ENCODE measurements around the gene EEF1AKMT4. TPM values are rescaled to one million over a fixed set of nuclear protein-coding genes. Genes with fewer than 3 reads are reported as not detected.

Gene EEF1AKMT4
- total RNA-seq, 2 donors from 2014 or later = 0.45 to 0.65 TPM

DNA sequence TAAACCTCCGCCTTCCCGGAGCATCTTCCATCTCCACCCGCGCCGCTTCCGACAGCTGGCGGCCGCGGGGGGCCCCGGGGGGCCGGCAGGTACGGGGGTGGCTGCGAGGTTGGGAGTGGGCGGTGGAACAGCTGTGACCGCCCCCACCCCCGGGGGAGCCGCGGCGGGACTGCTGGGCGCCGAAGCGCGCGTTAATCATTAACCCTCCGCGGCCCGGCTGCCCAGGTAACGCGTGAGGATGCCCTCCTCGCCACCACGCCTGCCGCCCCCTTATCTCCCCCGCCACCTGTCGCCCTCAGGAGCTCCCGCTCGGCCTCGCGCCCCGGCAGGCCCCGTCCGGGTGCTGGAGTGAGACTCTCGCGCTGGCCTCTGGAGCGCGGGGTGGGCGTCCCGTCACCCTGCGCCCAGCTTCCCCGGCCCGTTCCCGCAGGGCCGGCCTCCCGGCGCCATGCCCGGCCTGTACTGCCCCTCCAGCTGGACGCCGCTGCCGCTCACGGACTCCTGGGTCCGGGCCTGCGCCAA, 19.3 kb upstream of the EEF1AKMT4 start:
- Mint-ChIP-seq H3K4me3 (peak overlapping the region; percentile 90), H3K27ac (no peak overlapping the region), H3K27me3 (peaks cover 53% of the 10 kb centered on the region)

DNA sequence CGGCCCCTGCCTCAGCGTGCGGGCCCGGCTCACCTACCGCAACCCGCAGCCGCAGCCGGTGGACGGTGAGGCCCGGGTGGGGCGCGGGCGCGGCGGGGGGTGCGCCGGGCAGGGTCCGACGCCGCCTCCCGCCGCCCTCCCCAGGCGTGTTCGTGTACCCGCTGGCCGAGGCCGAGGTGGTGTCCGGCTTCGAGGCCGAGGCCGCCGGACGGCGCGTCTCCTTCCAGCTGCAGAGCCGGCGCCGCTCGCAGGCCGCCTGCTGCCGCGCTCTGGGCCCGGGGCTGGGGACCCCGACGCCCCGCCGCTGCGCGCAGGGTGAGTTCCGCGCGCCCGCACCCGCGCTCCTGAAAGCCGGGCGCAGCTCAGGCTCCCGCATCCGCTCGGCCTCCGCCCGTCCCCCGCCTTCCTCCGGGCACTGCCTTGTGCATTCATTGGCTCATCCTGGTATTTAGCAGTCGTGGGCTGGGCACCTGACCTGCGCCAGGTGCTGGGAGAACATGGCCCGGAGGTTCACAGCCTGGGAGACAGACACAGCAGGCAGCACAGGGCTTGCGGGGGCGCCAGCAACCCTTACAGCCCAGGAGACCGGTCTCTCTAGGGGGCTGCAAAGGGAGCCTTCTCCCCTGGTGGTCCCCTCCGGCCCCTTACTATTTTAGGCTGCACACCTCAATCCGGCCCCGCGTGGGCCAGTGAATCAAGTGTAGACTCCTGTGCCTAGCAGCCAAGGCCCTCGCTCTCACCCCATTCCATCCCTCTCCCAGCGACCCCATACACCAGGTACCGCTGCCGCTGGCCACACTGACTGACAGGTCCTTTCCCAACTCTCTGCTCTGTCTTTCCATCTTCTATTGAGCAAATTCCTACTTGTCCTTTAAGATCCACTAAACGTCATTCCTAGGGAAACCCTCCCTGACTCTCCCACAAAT, 18.6 kb upstream of the EEF1AKMT4 start:
- DNase-seq = no peak
- no peak for ATAC-seq
- peaks cover 12% of the 10 kb centered on the region for H3K4me1 Mint-ChIP-seq

More for the DNA sequence above, 19.3 kb upstream of the EEF1AKMT4 start:
- ATAC-seq = no peak
- peaks cover 5% of the 10 kb centered on the region for H3K36me3 Mint-ChIP-seq (ENCODE audit: low read depth)
- no peaks in the 10 kb centered on the region for H3K9me3 ChIP-seq (ENCODE audit: control insufficient read depth, low read length, poor library complexity, severe bottlenecking)
- peaks cover 12% of the 10 kb centered on the region for H3K4me1 Mint-ChIP-seq
- no peak for DNase-seq

DNA sequence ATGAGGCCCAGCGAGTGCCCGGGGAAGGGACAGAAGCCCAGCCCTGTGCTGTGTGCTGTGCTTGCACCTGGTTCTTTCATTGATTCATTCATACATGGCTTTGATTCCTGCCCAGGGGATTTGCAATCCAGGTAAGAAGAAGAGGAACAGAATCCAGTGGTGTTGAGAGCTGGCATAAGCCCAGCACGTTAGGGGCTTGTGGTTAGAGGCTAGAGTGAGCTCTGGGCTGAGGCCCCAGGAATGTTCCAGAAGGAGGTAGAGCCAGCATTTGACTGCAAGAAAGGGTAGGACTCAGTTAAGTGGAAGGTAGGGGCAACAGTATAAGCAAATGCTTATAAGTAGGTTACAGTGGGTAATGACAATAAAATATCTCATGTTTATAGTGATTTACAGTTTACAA, 17.8 kb upstream of the EEF1AKMT4 start:
- peaks cover 42% of the 10 kb centered on the region for H3K27me3 Mint-ChIP-seq
- peaks cover 12% of the 10 kb centered on the region for H3K4me1 Mint-ChIP-seq
- ATAC-seq (no peak), DNase-seq (no peak)
- peak overlapping the region; percentile 91 for H3K4me3 Mint-ChIP-seq
- no peak overlapping the region for H3K27ac Mint-ChIP-seq
- H3K9me3 ChIP-seq (ENCODE audit: control insufficient read depth, low read length, poor library complexity, severe bottlenecking) = no peaks in the 10 kb centered on the region
- peaks cover 5% of the 10 kb centered on the region for H3K36me3 Mint-ChIP-seq (ENCODE audit: low read depth)

More for the DNA sequence above, 18.6 kb upstream of the EEF1AKMT4 start:
- Mint-ChIP-seq H3K36me3 (ENCODE audit: low read depth) (peaks cover 5% of the 10 kb centered on the region), H3K27ac (no peak overlapping the region), H3K27me3 (peaks cover 50% of the 10 kb centered on the region), H3K4me3 (peak overlapping the region; percentile 91)
- H3K9me3 ChIP-seq (ENCODE audit: control insufficient read depth, low read length, poor library complexity, severe bottlenecking) = no peaks in the 10 kb centered on the region

DNA sequence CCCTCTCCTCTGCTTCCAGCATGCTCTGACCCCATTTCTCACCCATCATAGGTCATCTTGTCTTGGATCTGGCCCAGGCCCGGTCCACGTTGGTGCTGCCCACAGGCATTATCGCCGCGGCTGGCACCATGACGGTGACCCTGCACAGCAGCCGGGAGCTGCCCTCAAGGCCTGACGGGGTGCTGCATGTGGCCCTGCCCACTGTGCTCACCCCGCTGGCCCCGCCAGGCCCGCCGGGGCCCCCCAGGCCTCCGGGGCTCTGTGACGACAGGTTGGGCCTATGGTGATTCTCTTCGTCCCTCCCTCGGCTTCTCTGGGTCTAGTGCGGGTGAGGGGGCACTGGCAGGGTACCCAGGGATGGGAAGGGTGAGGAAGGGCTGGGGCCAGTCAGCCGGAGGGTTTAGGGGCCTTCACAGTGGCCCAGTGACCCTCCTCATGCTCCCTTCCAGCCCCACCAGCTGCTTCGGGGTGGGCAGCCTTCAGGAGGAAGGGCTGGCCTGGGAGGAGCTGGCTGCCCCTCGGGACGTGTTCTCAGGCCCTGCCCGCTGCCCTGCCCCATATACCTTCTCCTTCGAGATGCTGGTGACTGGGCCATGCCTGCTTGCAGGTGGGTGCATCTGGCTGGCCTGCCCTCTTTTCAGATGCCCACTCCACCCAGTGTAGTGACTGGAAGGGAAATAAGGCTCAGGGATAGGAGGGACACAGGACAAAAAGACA, 16.2 kb upstream of the EEF1AKMT4 start:
- H3K9me3 ChIP-seq (ENCODE audit: control insufficient read depth, low read length, poor library complexity, severe bottlenecking) = no peaks in the 10 kb centered on the region
- Mint-ChIP-seq H3K27ac (no peak overlapping the region), H3K4me3 (no peak overlapping the region), H3K27me3 (peaks cover 32% of the 10 kb centered on the region), H3K36me3 (ENCODE audit: low read depth) (peaks cover 5% of the 10 kb centered on the region), H3K4me1 (peaks cover 12% of the 10 kb centered on the region)
- no peak for ATAC-seq
- DNase-seq = no peak

DNA sequence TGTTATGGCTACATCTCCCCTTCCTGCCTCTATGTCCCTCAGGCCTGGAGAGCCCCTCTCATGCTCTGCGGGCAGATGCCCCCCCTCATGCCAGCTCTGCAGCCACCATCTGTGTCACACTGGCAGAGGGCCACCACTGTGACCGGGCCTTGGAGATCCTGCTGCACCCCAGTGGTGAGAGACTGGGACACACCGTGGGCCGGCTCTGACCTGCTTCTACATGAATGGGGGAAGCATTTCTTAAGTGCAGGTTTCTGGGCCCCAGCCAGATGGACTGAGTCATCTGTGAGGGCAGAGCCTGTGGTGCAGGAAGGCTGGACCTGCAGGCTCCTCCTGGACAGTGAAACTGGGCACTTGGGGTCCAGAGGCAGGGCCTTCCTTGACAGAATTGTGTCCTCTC, 15.2 kb upstream of the EEF1AKMT4 start:
- Mint-ChIP-seq H3K27ac (no peak overlapping the region), H3K36me3 (ENCODE audit: low read depth) (peaks cover 5% of the 10 kb centered on the region), H3K4me1 (peaks cover 12% of the 10 kb centered on the region), H3K27me3 (peaks cover 25% of the 10 kb centered on the region), H3K4me3 (no peak overlapping the region)
- DNase-seq (no peak), ATAC-seq (no peak)
- H3K9me3 ChIP-seq (ENCODE audit: control insufficient read depth, low read length, poor library complexity, severe bottlenecking) = no peaks in the 10 kb centered on the region

DNA sequence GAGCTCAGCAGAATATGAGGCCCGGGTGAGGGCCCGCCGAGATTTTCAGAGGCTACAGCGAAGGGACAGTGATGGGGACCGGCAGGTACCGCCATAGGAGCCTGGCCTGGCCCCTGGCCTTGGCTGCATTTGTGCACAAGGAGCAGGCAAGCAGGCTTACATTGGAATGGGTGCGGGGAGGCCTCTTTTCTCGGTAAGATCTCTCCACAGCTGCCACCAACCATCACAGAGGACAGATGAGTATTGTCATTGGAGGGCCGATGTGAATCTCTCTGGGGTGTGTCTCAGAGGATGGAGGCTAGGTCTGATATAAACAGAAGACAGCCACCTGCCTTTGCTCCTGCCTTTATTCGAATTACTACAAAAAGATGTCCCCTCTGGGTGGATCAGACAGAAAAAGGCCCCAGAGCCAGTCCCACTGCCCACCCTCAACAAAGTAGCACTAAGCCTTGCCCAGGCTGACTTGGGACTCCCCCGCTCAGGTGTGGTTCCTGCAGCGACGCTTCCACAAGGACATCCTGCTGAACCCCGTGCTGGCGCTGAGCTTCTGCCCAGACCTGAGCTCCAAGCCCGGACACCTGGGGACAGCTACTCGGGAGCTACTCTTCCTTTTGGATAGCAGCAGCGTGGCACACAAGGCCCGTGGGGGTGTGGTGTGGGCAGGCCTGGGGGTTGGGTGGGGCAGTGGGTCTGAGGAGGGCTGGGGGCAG, 14.6 kb upstream of the EEF1AKMT4 start:
- Mint-ChIP-seq H3K27me3 (peaks cover 25% of the 10 kb centered on the region), H3K27ac (no peak overlapping the region), H3K4me1 (peaks cover 12% of the 10 kb centered on the region), H3K36me3 (ENCODE audit: low read depth) (peaks cover 5% of the 10 kb centered on the region), H3K4me3 (no peak overlapping the region)
- H3K9me3 ChIP-seq (ENCODE audit: control insufficient read depth, low read length, poor library complexity, severe bottlenecking) = no peaks in the 10 kb centered on the region
- ATAC-seq = no peak
- no peak for DNase-seq

DNA sequence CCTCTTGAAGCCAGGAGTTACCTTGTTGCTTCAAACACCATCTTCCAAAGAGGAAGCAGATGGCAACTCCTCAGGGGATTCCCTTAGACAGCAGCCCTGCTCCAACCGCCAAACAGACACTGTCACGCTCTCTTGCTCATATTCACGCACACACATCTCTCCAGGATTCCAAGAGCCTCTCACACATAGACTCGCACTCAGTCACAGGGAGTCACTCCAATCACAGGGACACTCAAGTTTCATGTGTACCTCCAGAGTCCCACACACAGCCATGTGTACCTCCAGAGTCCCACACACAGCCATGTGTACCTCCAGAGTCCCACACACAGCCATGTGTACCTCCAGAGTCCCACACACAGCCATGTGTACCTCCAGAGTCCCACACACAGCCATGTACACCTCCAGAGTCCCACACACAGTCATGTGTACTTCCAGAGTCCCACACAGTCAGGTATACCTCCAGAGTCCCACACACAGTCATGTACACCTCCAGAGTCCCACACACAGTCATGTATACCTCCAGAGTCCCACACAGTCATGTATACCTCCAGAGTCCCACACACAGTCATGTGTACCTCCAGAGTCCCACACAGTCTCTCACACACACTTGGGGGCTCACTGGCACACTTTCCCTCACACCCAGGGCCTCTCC, 14.0 kb upstream of the EEF1AKMT4 start:
- no peak overlapping the region for H3K27ac Mint-ChIP-seq
- no peak overlapping the region for H3K4me3 Mint-ChIP-seq
- no peak for DNase-seq
- H3K36me3 Mint-ChIP-seq (ENCODE audit: low read depth) = peaks cover 5% of the 10 kb centered on the region
- no peak for ATAC-seq
- H3K27me3 Mint-ChIP-seq = peaks cover 25% of the 10 kb centered on the region
- H3K9me3 ChIP-seq (ENCODE audit: control insufficient read depth, low read length, poor library complexity, severe bottlenecking) = no peaks in the 10 kb centered on the region
- H3K4me1 Mint-ChIP-seq = peaks cover 12% of the 10 kb centered on the region

DNA sequence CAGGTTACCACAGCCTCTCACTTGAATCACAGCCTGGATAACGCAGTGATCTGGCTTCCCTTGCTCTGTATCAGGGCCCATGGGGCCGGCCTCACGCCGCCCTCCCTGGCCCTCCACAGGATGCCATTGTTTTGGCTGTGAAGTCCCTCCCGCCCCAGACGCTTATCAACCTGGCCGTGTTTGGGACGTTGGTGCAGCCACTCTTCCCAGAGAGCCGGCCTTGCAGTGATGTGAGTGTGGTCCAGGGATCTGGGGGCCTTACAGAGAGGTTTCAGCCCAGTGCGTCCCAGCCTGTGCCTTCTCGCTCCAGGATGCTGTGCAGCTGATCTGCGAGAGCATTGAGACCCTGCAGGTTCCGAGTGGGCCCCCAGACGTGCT, 13.4 kb upstream of the EEF1AKMT4 start:
- no peaks in the 10 kb centered on the region for H3K9me3 ChIP-seq (ENCODE audit: control insufficient read depth, low read length, poor library complexity, severe bottlenecking)
- ATAC-seq = no peak
- no peak for DNase-seq
- Mint-ChIP-seq H3K4me1 (peaks cover 9% of the 10 kb centered on the region), H3K27me3 (peaks cover 22% of the 10 kb centered on the region), H3K36me3 (ENCODE audit: low read depth) (peaks cover 5% of the 10 kb centered on the region), H3K27ac (no peak overlapping the region), H3K4me3 (no peak overlapping the region)

DNA sequence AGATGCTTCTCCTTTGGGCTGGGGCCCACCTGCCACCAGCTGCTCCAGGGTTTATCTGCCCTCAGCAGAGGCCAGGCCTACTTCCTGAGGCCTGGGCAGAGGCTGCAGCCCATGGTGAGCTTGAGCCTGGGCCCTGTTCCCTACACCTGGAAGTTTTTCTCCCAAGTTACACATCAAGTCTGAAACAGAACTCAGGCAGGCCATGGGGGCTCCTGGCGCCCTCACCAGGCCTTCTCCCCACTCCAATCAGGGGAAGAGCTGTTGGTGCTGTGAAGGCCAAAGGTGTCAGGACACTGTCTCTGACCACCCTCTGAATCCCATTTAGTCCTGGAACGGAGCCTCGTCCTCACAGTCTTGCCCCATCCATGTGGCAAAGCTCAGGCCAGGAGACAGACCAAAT, 12.8 kb upstream of the EEF1AKMT4 start:
- H3K27ac Mint-ChIP-seq = no peak overlapping the region
- no peaks in the 10 kb centered on the region for H3K9me3 ChIP-seq (ENCODE audit: control insufficient read depth, low read length, poor library complexity, severe bottlenecking)
- H3K27me3 Mint-ChIP-seq = peaks cover 16% of the 10 kb centered on the region
- peaks cover 3% of the 10 kb centered on the region for H3K4me1 Mint-ChIP-seq
- H3K36me3 Mint-ChIP-seq (ENCODE audit: low read depth) = peaks cover 2% of the 10 kb centered on the region
- no peak for DNase-seq
- H3K4me3 Mint-ChIP-seq = no peak overlapping the region
- ATAC-seq = no peak

DNA sequence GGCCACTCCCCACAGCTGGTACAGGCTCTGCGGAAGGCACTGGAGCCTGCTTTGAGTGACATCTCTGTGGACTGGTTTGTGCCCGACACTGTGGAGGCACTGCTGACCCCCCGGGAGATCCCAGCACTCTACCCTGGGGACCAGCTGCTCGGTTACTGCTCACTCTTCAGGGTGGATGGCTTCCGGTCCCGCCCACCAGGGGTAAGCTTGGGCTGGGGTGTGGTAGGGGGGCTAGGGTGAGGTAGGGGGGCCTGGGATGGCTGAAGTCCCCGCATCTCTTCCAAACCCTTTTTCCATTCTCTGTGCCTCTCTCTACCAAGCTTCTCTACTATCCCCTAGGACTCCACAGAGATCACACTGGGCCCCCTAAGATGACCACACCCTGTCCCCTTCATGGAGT, 12.3 kb upstream of the EEF1AKMT4 start:
- H3K4me1 Mint-ChIP-seq = peaks cover 2% of the 10 kb centered on the region
- no peak for DNase-seq
- no peaks in the 10 kb centered on the region for H3K9me3 ChIP-seq (ENCODE audit: control insufficient read depth, low read length, poor library complexity, severe bottlenecking)
- peaks cover under 1% of the 10 kb centered on the region for H3K36me3 Mint-ChIP-seq (ENCODE audit: low read depth)
- peaks cover 11% of the 10 kb centered on the region for H3K27me3 Mint-ChIP-seq
- H3K4me3 Mint-ChIP-seq = no peak overlapping the region
- no peak for ATAC-seq
- H3K27ac Mint-ChIP-seq = no peak overlapping the region

DNA sequence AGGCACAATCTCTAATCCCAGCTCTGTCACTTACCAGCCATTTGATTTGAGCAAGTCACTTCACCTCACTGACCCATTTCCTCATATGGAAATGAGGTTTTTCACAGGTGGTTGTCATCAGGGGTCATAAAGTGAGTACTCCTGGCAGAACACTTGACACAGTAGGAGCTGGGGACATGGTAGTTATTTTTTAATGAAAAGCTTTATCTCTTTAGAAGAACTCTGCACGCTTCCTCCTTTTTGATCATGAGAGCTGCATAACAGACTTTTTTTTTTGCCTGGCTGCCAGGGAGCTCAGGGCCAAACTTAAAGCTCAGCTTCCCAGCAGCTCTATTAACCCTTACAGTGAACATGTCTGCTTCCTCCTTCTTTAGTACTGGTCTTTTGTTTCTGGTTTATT, 11.7 kb upstream of the EEF1AKMT4 start:
- H3K36me3 Mint-ChIP-seq (ENCODE audit: low read depth) = peaks cover under 1% of the 10 kb centered on the region
- peaks cover 5% of the 10 kb centered on the region for H3K27me3 Mint-ChIP-seq
- peaks cover 2% of the 10 kb centered on the region for H3K4me1 Mint-ChIP-seq
- H3K4me3 Mint-ChIP-seq = no peak overlapping the region
- H3K27ac Mint-ChIP-seq = no peak overlapping the region
- ATAC-seq (no peak), DNase-seq (no peak)
- no peaks in the 10 kb centered on the region for H3K9me3 ChIP-seq (ENCODE audit: control insufficient read depth, low read length, poor library complexity, severe bottlenecking)

DNA sequence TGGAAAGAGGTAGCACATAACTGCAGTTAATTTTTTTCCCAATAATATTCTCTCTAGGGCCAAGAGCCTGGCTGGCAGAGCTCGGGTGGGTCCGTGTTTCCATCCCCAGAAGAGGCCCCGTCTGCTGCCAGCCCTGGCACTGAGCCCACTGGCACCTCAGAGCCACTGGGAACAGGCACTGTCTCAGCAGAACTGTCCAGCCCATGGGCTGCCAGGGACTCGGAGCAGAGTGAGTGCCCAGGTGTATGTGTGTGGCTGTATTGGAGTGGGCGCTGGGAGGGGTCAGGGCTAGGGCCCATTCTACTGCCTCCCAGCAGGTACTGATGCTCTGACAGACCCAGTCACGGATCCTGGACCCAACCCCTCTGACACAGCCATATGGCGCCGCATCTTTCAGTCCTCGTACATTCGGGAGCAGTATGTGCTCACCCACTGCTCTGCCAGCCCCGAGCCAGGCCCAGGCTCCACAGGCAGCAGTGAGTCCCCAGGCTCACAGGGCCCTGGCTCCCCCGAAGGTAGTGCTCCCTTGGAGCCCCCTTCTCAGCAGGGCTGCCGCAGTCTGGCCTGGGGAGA, 11.1 kb upstream of the EEF1AKMT4 start:
- Mint-ChIP-seq H3K27ac (no peak overlapping the region), H3K36me3 (ENCODE audit: low read depth) (peaks cover 2% of the 10 kb centered on the region), H3K4me3 (no peak overlapping the region), H3K4me1 (peaks cover 2% of the 10 kb centered on the region), H3K27me3 (peaks cover 4% of the 10 kb centered on the region)
- ATAC-seq (no peak), DNase-seq (no peak)
- H3K9me3 ChIP-seq (ENCODE audit: control insufficient read depth, low read length, poor library complexity, severe bottlenecking) = no peaks in the 10 kb centered on the region
